Panc1 (cell line): ENCODE results near the gene SLC25A24.

Experiments used
- CTCF ChIP-seq: fragments of 450-650 bp; IDR thresholded peaks from 2 replicates; pipeline ENCODE4 v1.5.1; 2017; ENCODE audit warnings: mild to moderate bottlenecking
- POLR2AphosphoS5 ChIP-seq: IDR thresholded peaks from 2 replicates; pipeline ENCODE4 v1.6.1; 2012; ENCODE audit warnings: mild to moderate bottlenecking, low read depth, low read length, moderate library complexity
- REST ChIP-seq, 2 experiments: IDR thresholded peaks; 2 replicates each; pipeline ENCODE4 v1.6.1; 2011 to 2012; ENCODE audit warnings: low read depth in 2 of 2, control low read depth in 1 of 2, low read length in 1 of 2, mild to moderate bottlenecking in 1 of 2, moderate library complexity in 1 of 2; ENCODE audit not compliant: insufficient read depth in 1 of 2
- SIN3A ChIP-seq: IDR thresholded peaks from 2 replicates; pipeline ENCODE4 v1.6.1; 2012; ENCODE audit warnings: low read depth, mild to moderate bottlenecking, low read length, moderate library complexity, borderline replicate concordance; ENCODE audit not compliant: insufficient read depth
- TCF7L2 ChIP-seq: IDR thresholded peaks from 2 replicates; pipeline ENCODE4 v1.6.1; 2011; ENCODE audit warnings: mild to moderate bottlenecking, low read depth, low read length, inconsistent platforms

GRCh38 chr1:108097018-108097417, 103.1 kb downstream of the SLC25A24 start:
- TF ChIP-seq CTCF (no peak), POLR2AphosphoS5 (no peak), REST (IDR thresholded peaks at IDR 0.05; ENCODE audit: insufficient read depth in 1 of 2, low read depth in 2 of 2, low read length in 1 of 2) (no peak), TCF7L2 (no peak), SIN3A (no peak)
